C4-2B (cell line): ENCODE data around the gene KRT1.

ENCODE experiments used
- H3K27ac ChIP-seq: fragments of 450-650 bp; 2 replicates; pipeline ENCODE4 v1.5.1; 2017
- CTCF ChIP-seq: fragments of 450-650 bp; conservative IDR thresholded peaks from 2 replicates; pipeline ENCODE4 v1.5.1; 2017; ENCODE audit warnings: mild to moderate bottlenecking
- ZFX ChIP-seq: fragments of 450-650 bp; IDR thresholded peaks from 2 replicates; pipeline ENCODE4 v1.6.1; 2017

Gene KRT1

GRCh38 chr12:52687497-52688385 is 7.5 kb upstream of the KRT1 start:
- TF ChIP-seq CTCF (no peak), ZFX (no peak)
- H3K27ac ChIP-seq: no peak overlapping the region

- no peak overlapping the region for H3K27ac ChIP-seq
- no peak for TF ChIP-seq ZFX
- TF ChIP-seq CTCF: no peak
Measured at GRCh38 chr12:52686756-52687487, 6.7 kb upstream of the KRT1 start.

GRCh38 chr12:52686063-52686462 is 5.9 kb upstream of the KRT1 start:
- TF ChIP-seq CTCF (no peak), ZFX (no peak)
- H3K27ac ChIP-seq: no peak overlapping the region

- TF ChIP-seq ZFX (no peak), CTCF (no peak)
- H3K27ac ChIP-seq: no peak overlapping the region
Measured at GRCh38 chr12:52685406-52685890, 5.2 kb upstream of the KRT1 start.

- H3K27ac ChIP-seq: no peak overlapping the region
- TF ChIP-seq ZFX: no peak
- TF ChIP-seq CTCF: no peak
Measured at GRCh38 chr12:52684431-52684830, 4.2 kb upstream of the KRT1 start.

- no peak overlapping the region for H3K27ac ChIP-seq
- TF ChIP-seq CTCF (no peak), ZFX (no peak)
Measured at GRCh38 chr12:52683575-52684300, 3.5 kb upstream of the KRT1 start.
